Karpas-422 (cell line): ENCODE measurements around the gene TRIM43. TPM values are rescaled to one million over a fixed set of nuclear protein-coding genes. Genes with fewer than 3 reads are reported as not detected.
"Not testable (repeated sequence)": the region's sequence is repeated elsewhere in the genome, so short reads cannot be mapped to it uniquely, and the experiment has no call there.

Source experiments
- DNase-seq: peaks from one replicate; pipeline ENCODE4 v3.0.0-alpha.2; 2015
- H2AFZ ChIP-seq: fragments of 200-600 bp; sonication (generic); 2 replicates; pipeline ENCODE4 v1.6.1; 2014; ENCODE audit warnings: antibody characterized with exemption, low read length, mixed read lengths
- H3K27ac ChIP-seq: fragments of 200-600 bp; sonication (generic); 2 replicates; pipeline ENCODE4 v1.5.1; 2014; ENCODE audit warnings: mild to moderate bottlenecking, low read length, moderate library complexity
- H3K27me3 ChIP-seq: fragments of 200-600 bp; sonication (generic); 2 replicates; pipeline ENCODE4 v1.6.1; 2014; ENCODE audit warnings: low read length, mixed read lengths
- H3K36me3 ChIP-seq: fragments of 200-600 bp; sonication (generic); 2 replicates; pipeline ENCODE4 v1.6.1; 2014; ENCODE audit warnings: low read length, mixed read lengths; ENCODE audit not compliant: insufficient read depth
- H3K4me1 ChIP-seq: fragments of 200-600 bp; sonication (generic); 2 replicates; pipeline ENCODE4 v1.6.1; 2014; ENCODE audit warnings: mild to moderate bottlenecking, low read length, mixed read lengths
- H3K4me2 ChIP-seq: fragments of 200-600 bp; sonication (generic); 2 replicates; pipeline ENCODE4 v1.6.1; 2014; ENCODE audit warnings: low read length, low read depth, mild to moderate bottlenecking; ENCODE audit not compliant: poor library complexity, severe bottlenecking
- H3K4me3 ChIP-seq: fragments of 200-600 bp; sonication (generic); 2 replicates; pipeline ENCODE4 v1.5.1; 2014; ENCODE audit warnings: mild to moderate bottlenecking, antibody characterized with exemption, low read length, mixed read lengths
- H3K79me2 ChIP-seq: fragments of 200-600 bp; sonication (generic); 2 replicates; pipeline ENCODE4 v1.6.1; 2014; ENCODE audit warnings: mild to moderate bottlenecking, low read length, mixed read lengths
- H3K9ac ChIP-seq: fragments of 200-600 bp; sonication (generic); 2 replicates; pipeline ENCODE4 v1.6.0; 2014; ENCODE audit warnings: low read length
- H3K9me2 ChIP-seq: fragments of 200-600 bp; sonication (generic), shearing (Covaris generic); replicated peaks from 2 replicates; pipeline ENCODE4 v1.6.0; 2014; ENCODE audit warnings: mild to moderate bottlenecking, low read length, moderate library complexity; ENCODE audit not compliant: insufficient read depth
- H3K9me3 ChIP-seq: fragments of 300-700, 200-600 bp; sonication (generic); 2 replicates; pipeline ENCODE4 v1.6.1; 2014; ENCODE audit warnings: low read length, mixed read lengths
- H4K20me1 ChIP-seq: fragments of 200-600 bp; sonication (generic); 2 replicates; pipeline ENCODE4 v1.6.1; 2014; ENCODE audit warnings: mild to moderate bottlenecking, antibody characterized with exemption, low read length, low read depth; ENCODE audit not compliant: insufficient read depth
- total RNA-seq: library from RNA; depleted of rRNA; stranded (reverse); fragments of >200 nt; shearing (Covaris generic); gene quantifications from 2 replicates; pipeline ENCODE4 v1.2.3, GENCODE V29; 2014; ENCODE audit warnings: low replicate concordance

The TRIM43 gene
- total RNA-seq, 1 experiment from 2014 or later, result not detected

- H3K27ac ChIP-seq, H3K9me3 ChIP-seq, H3K9me2 ChIP-seq, H3K79me2 ChIP-seq, H3K4me2 ChIP-seq, H3K36me3 ChIP-seq, H3K4me1 ChIP-seq, H4K20me1 ChIP-seq, DNase-seq, H2AFZ ChIP-seq, H3K9ac ChIP-seq, H3K4me3 ChIP-seq, H3K27me3 ChIP-seq: not testable (repeated sequence)
These were observed 7.5 kb upstream of the TRIM43 start for GRCh38 chr2:95584321-95584720.

GRCh38 chr2:95589777-95590536 lies 1.8 kb upstream of the TRIM43 start:
- H3K4me2 ChIP-seq, H3K27me3 ChIP-seq, H3K36me3 ChIP-seq, DNase-seq, H4K20me1 ChIP-seq, H3K4me3 ChIP-seq, H2AFZ ChIP-seq, H3K4me1 ChIP-seq, H3K79me2 ChIP-seq, H3K9me3 ChIP-seq, H3K9me2 ChIP-seq, H3K27ac ChIP-seq, H3K9ac ChIP-seq: not testable (repeated sequence)

- not testable (repeated sequence) for H3K4me3 ChIP-seq, H3K27ac ChIP-seq, H3K9ac ChIP-seq, H4K20me1 ChIP-seq, H3K27me3 ChIP-seq, DNase-seq, H3K36me3 ChIP-seq, H3K79me2 ChIP-seq, H2AFZ ChIP-seq, H3K4me1 ChIP-seq, H3K9me3 ChIP-seq, H3K9me2 ChIP-seq, H3K4me2 ChIP-seq
These were observed 1.2 kb downstream of the TRIM43 start for GRCh38 chr2:95592973-95593372.

GRCh38 chr2:95595012-95595411 lies 3.2 kb downstream of the TRIM43 start:
- H4K20me1 ChIP-seq, H3K9ac ChIP-seq, H3K9me2 ChIP-seq, H3K27me3 ChIP-seq, H3K4me2 ChIP-seq, H3K4me3 ChIP-seq, H3K4me1 ChIP-seq, DNase-seq, H3K9me3 ChIP-seq, H2AFZ ChIP-seq, H3K36me3 ChIP-seq, H3K79me2 ChIP-seq, H3K27ac ChIP-seq: not testable (repeated sequence)

GRCh38 chr2:95601301-95601700 lies 9.5 kb downstream of the TRIM43 start:
- not testable (repeated sequence) for H4K20me1 ChIP-seq, H3K4me2 ChIP-seq, H3K4me3 ChIP-seq, H3K9ac ChIP-seq, H3K27ac ChIP-seq, H3K9me3 ChIP-seq, H3K27me3 ChIP-seq, H3K36me3 ChIP-seq, H3K9me2 ChIP-seq, H3K79me2 ChIP-seq, H2AFZ ChIP-seq, H3K4me1 ChIP-seq, DNase-seq

GRCh38 chr2:95602146-95602545 lies 10.3 kb downstream of the TRIM43 start:
- H2AFZ ChIP-seq, H3K4me3 ChIP-seq, H3K9ac ChIP-seq, H3K27me3 ChIP-seq, H3K4me2 ChIP-seq, H4K20me1 ChIP-seq, H3K9me2 ChIP-seq, H3K4me1 ChIP-seq, H3K27ac ChIP-seq, H3K36me3 ChIP-seq, DNase-seq, H3K9me3 ChIP-seq, H3K79me2 ChIP-seq: not testable (repeated sequence)

- not testable (repeated sequence) for H3K4me3 ChIP-seq, H3K9me2 ChIP-seq, H3K9me3 ChIP-seq, H3K4me2 ChIP-seq, H3K79me2 ChIP-seq, H3K36me3 ChIP-seq, H3K27me3 ChIP-seq, H4K20me1 ChIP-seq, H3K9ac ChIP-seq, H2AFZ ChIP-seq, H3K27ac ChIP-seq, DNase-seq, H3K4me1 ChIP-seq
These were observed 16.6 kb downstream of the TRIM43 start for GRCh38 chr2:95608356-95608755.

- H3K4me3 ChIP-seq, DNase-seq, H3K9me2 ChIP-seq, H3K36me3 ChIP-seq, H4K20me1 ChIP-seq, H3K27me3 ChIP-seq, H3K79me2 ChIP-seq, H3K4me1 ChIP-seq, H2AFZ ChIP-seq, H3K4me2 ChIP-seq, H3K27ac ChIP-seq, H3K9me3 ChIP-seq, H3K9ac ChIP-seq: not testable (repeated sequence)
These were observed 18.0 kb downstream of the TRIM43 start for GRCh38 chr2:95609764-95610163.

- H2AFZ ChIP-seq, H3K4me1 ChIP-seq, H3K27ac ChIP-seq: not testable (repeated sequence)
These were observed 21.2 kb downstream of the TRIM43 start for GRCh38 chr2:95613048-95613447.

More at GRCh38 chr2:95613048-95613447, 21.2 kb downstream of the TRIM43 start:
- not testable (repeated sequence) for DNase-seq, H3K9me2 ChIP-seq, H3K27me3 ChIP-seq, H3K4me3 ChIP-seq, H3K9ac ChIP-seq, H4K20me1 ChIP-seq, H3K79me2 ChIP-seq, H3K9me3 ChIP-seq, H3K36me3 ChIP-seq, H3K4me2 ChIP-seq
